HepG2 (cell line): Measurements from ENCODE around the gene USP34. TPM values are rescaled to one million over a fixed set of nuclear protein-coding genes. Genes with fewer than 3 reads are reported as not detected.

Experiments used
- CAMTA2 ChIP-seq: sonication (generic); formaldehyde crosslinking; IDR thresholded peaks from 2 replicates; pipeline ENCODE4 v1.4.0; 2020; ENCODE audit warnings: mild to moderate bottlenecking, missing genetic modification reagents, borderline replicate concordance
- CBX1 ChIP-seq: IDR thresholded peaks from one replicate; pipeline ENCODE4 v1.6.1; 2016; ENCODE audit warnings: antibody characterized with exemption, low read depth
- DBP ChIP-seq: sonication (generic); formaldehyde crosslinking; IDR thresholded peaks from 2 replicates; pipeline ENCODE4 v1.4.0; 2020; ENCODE audit warnings: missing genetic modification reagents; ENCODE audit errors: not compliant biosample characterization
- ELF3 ChIP-seq: IDR thresholded peaks from 2 replicates; pipeline ENCODE4 v1.6.1; 2016; ENCODE audit warnings: missing genetic modification reagents, missing compliant biosample characterization
- IRF1 ChIP-seq: sonication (generic); formaldehyde crosslinking; IDR thresholded peaks from 2 replicates; pipeline ENCODE4 v1.4.0; 2020; ENCODE audit warnings: low read depth, mild to moderate bottlenecking, missing genetic modification reagents
- KIAA2018 ChIP-seq: sonication (generic); formaldehyde crosslinking; IDR thresholded peaks from 2 replicates; pipeline ENCODE4 v1.5.0; 2020; ENCODE audit warnings: mild to moderate bottlenecking, missing genetic modification reagents, borderline replicate concordance
- MAFK ChIP-seq, 2 experiments: IDR thresholded peaks in 1 of 2; conservative IDR thresholded peaks in 1 of 2; 2 replicates each; pipeline ENCODE4 v1.6.1; 2011; ENCODE audit warnings: improper control_type of control experiment in 2 of 2, low read length in 2 of 2
- MTA1 ChIP-seq: sonication (generic); formaldehyde crosslinking; IDR thresholded peaks from 2 replicates; pipeline ENCODE4 v1.4.0; 2020; ENCODE audit warnings: missing genetic modification reagents, mild to moderate bottlenecking, borderline replicate concordance
- NFIC ChIP-seq: IDR thresholded peaks from 2 replicates; pipeline ENCODE4 v1.6.1; 2012; ENCODE audit warnings: mild to moderate bottlenecking, low read length, inconsistent platforms
- POLR2A ChIP-seq, 2 experiments: IDR thresholded peaks; 2 replicates each; pipeline ENCODE4 v1.6.1; 2011; ENCODE audit warnings: low read depth in 2 of 2, low read length in 2 of 2, mild to moderate bottlenecking in 1 of 2, moderate library complexity in 1 of 2; ENCODE audit not compliant: insufficient read depth in 1 of 2
- TBP ChIP-seq: sonication (generic); formaldehyde crosslinking; IDR thresholded peaks from 2 replicates; pipeline ENCODE4 v1.5.0; 2020; ENCODE audit warnings: missing genetic modification reagents
- ZC3H13 ChIP-seq: sonication (generic); formaldehyde crosslinking; IDR thresholded peaks from 2 replicates; pipeline ENCODE4 v1.8.1; 2023; ENCODE audit warnings: mild to moderate bottlenecking, missing genetic modification reagents, moderate library complexity
- ZFY ChIP-seq: sonication (generic); formaldehyde crosslinking; IDR thresholded peaks from 2 replicates; pipeline ENCODE4 v1.4.0; 2020; ENCODE audit warnings: missing genetic modification reagents
- ZNF10 ChIP-seq: sonication (generic); formaldehyde crosslinking; IDR thresholded peaks from 2 replicates; pipeline ENCODE4 v1.4.0; 2020; ENCODE audit warnings: mild to moderate bottlenecking, low read depth, missing genetic modification reagents, borderline replicate concordance
- ZNF30 ChIP-seq: sonication (generic); formaldehyde crosslinking; IDR thresholded peaks from 2 replicates; pipeline ENCODE4 v1.5.0; 2020; ENCODE audit warnings: mild to moderate bottlenecking, missing genetic modification reagents
- ZNF772 ChIP-seq: sonication (generic); formaldehyde crosslinking; IDR thresholded peaks from 2 replicates; pipeline ENCODE4 v1.5.0; 2020; ENCODE audit warnings: mild to moderate bottlenecking, missing genetic modification reagents
- ZXDC ChIP-seq: sonication (generic); formaldehyde crosslinking; IDR thresholded peaks from 2 replicates; pipeline ENCODE4 v1.5.0; 2020; ENCODE audit warnings: mild to moderate bottlenecking, missing genetic modification reagents
- polyA plus RNA-seq, 8 experiments: library from polyadenylated mRNA; depleted of rRNA in 3 of 8; stranded (reverse) in 7 of 8; unstranded in 1 of 8; fragments of >200 nt; fragmentation: Illumina TruSeq in 4 of 8; extraction: Trizol in 4 of 8; gene quantifications; 2 replicates each; pipeline versions ENCODE4 v1.2.1 to v1.2.3, GENCODE V29; 2011 to 2016; ENCODE audit warnings: low read depth in 4 of 8, missing spikeins in 1 of 8, mixed read lengths in 1 of 8; ENCODE audit not compliant: insufficient read depth in 1 of 8
- total RNA-seq, 5 experiments: library from RNA; depleted of rRNA; stranded (reverse); fragments of >200 nt; fragmentation: Illumina TruSeq; extraction: Trizol; gene quantifications; 2 replicates each; pipeline ENCODE4 v1.2.3, GENCODE V29; 2016; ENCODE audit warnings: low read depth in 1 of 5

USP34 gene
- total and polyA plus RNA-seq, 2 of the 13 experiments (the other 11 are each of a cell fraction or from before 2014, with no cell fraction given): 99.2 to 100 TPM

- TF ChIP-seq ZC3H13 (CRISPR knock-in tag) (peak; percentile 34), TBP (CRISPR knock-in tag) (no peak), ZXDC (no peak), CAMTA2 (no peak), IRF1 (no peak), ZNF10 (CRISPR knock-in tag) (no peak), NFIC (no peak), KIAA2018 (CRISPR knock-in tag) (no peak), MAFK (conservative IDR thresholded peaks at IDR 0.05 in 1 of 2, IDR thresholded peaks at IDR 0.05 in 1 of 2; ENCODE audit: low read length in 2 of 2) (no peak), ZNF772 (CRISPR knock-in tag) (peak; percentile 65; the same call in 1 of the 2 replicates), ZNF30 (CRISPR knock-in tag) (0 out of 2 replicates have a peak, but pooled peaks have one; percentile 51), CBX1 (no peak), POLR2A (IDR thresholded peaks at IDR 0.05; ENCODE audit: insufficient read depth in 1 of 2, low read depth in 2 of 2, low read length in 2 of 2) (no peak; a peak in 1 of 4 replicates), ELF3 (CRISPR knock-in tag) (no peak), DBP (CRISPR knock-in tag) (peak; percentile 24), ZFY (CRISPR knock-in tag) (peak; percentile 3; the same call in 1 of the 2 replicates), MTA1 (CRISPR knock-in tag) (no peak)
Measured at GRCh38 chr2:61177727-61178549, 292.9 kb downstream of the USP34 start (continued).
